Activated CD4-positive, alpha-beta T cell treated with anti-CD3 and anti-CD28 coated beads, Interleukin-2, amount 50 U/mL, for 24 hours (primary cell): ENCODE measurements around the gene EMC9.
"Not testable (repeated sequence)": the region's sequence is repeated elsewhere in the genome, so short reads cannot be mapped to it uniquely, and the experiment has no call there.

Experiments
- DNase-seq, 2 donors: peaks; one replicate each; pipeline ENCODE4 v3.0.0-alpha.2; 2020; ENCODE audit warnings: low read depth in 1 of 2, low spot score in 1 of 2

The EMC9 gene

DNA sequence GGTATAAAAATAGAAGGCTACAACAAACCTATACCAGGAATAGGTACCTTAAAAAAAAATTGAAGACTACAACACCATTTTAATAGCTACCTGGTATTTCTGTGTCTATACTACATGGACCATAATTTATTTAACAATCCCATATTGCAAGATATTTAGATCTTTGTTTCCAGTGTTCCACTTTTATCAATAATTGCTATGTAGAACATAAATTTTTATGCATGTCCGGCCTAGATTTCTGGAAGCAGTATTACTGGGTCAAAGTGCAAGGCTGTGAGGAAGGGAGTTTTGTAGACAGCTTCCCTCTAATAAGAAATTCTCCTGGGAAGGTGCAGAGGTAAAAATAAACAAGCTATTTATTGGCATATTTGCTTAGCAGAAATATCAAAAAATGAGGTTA, 30.9 kb downstream of the EMC9 start:
- no peak for DNase-seq

- DNase-seq, result no peak
Observed at GRCh38 chr14:24110060-24110459, 31.3 kb downstream of the EMC9 start.

DNA sequence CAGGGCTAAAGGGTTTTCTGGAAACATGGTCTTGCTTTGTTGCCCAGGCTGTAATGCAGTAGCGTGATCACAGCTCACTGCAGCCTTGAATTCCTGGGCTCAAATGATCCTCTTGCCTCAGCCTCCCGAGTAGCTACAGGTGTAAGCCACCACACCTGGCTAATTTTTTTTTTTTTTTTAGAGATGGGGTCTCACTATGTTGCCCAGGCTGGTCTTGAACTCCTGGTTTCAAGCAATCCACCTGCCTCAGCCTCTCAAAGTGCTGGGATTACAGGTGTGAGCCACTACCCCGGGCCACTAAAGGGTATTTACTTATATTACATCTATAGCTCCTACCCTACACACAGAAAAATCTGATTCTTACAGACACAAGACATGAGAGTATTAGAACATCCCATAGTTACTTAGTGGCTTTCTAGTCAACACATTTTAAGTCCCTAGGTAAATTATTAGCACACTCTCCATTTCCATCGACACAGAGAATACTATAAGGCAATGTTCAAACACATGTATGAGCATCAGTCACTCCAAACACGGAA, 33.0 kb downstream of the EMC9 start:
- DNase-seq, result no peak

GRCh38 chr14:24106672-24107271, 34.6 kb downstream of the EMC9 start:
- no peak for DNase-seq

GRCh38 chr14:24105609-24106239, 35.7 kb downstream of the EMC9 start:
- DNase-seq, result not testable (repeated sequence)

DNA sequence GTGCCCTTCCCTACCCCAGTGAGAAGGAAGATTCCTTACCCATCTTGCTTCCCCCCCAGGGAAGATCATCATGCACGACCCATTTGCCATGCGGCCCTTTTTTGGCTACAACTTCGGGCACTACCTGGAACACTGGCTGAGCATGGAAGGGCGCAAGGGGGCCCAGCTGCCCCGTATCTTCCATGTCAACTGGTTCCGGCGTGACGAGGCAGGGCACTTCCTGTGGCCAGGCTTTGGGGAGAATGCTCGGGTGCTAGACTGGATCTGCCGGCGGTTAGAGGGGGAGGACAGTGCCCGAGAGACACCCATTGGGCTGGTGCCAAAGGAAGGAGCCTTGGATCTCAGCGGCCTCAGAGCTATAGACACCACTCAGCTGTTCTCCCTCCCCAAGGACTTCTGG, 37.9 kb downstream of the EMC9 start:
- no peak for DNase-seq

GRCh38 chr14:24102357-24103048, 38.9 kb downstream of the EMC9 start:
- DNase-seq, result no peak

DNA sequence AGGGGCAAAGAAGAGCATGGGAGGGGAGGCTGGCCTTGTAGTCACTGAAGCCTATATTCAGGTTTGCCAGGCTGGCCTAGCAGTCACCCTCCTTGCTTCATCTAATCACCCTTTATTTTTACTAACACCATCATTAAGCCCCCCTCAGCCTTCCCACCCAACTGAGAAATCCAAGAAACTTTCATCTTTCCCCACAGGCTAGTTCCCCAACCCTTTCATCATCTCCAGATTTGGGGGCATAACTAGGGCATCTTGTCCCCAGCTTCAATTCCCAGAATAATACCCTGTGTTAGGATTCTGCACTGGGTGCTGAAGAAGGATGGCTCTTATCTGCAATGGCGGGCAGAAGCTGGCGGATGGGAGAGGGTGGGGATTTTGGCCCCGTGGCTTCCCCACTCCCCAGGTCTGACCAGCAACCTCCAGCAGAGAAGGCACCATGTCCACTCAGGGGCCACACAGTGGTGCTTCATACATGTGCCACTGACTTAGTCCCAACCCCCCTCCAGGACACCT, 40.4 kb downstream of the EMC9 start:
- DNase-seq, result no peak

DNA sequence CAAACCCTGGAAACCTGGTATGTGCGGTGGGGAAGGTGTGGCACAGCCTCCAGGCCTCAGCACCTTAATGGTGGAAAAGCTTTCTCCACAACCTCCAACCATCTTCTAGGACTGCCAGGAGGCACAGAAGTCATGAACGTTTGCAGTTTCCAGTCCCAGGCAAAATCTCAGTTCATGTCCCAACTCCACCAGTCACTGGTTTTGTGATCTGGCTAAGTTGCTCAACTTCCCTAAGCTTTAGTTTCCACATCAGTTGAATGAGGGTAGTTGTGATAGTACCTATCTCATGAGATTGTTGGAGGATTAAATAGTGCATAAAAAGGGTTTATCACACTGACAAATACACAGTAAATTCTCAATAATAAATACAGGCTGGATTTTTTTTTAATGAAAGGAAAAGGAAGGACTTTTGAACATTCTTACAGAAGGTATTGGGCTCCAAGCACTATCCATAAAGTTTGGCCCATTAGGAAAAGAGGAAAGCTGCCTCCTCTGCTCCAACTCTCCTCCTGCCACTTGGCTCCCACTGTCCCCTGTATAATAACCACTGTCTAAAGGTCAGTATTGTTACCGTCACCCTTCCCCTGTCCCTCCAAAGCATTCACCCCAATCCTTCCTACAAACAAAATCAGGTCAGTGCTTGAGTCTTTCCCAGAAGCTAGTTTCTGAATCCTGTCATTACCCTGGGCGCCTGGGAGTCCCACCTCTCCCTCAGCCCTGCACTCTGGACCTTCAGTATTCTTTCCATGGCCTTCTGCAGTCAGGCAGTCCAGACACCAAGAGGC, 41.0 kb downstream of the EMC9 start:
- DNase-seq, result no peak

DNA sequence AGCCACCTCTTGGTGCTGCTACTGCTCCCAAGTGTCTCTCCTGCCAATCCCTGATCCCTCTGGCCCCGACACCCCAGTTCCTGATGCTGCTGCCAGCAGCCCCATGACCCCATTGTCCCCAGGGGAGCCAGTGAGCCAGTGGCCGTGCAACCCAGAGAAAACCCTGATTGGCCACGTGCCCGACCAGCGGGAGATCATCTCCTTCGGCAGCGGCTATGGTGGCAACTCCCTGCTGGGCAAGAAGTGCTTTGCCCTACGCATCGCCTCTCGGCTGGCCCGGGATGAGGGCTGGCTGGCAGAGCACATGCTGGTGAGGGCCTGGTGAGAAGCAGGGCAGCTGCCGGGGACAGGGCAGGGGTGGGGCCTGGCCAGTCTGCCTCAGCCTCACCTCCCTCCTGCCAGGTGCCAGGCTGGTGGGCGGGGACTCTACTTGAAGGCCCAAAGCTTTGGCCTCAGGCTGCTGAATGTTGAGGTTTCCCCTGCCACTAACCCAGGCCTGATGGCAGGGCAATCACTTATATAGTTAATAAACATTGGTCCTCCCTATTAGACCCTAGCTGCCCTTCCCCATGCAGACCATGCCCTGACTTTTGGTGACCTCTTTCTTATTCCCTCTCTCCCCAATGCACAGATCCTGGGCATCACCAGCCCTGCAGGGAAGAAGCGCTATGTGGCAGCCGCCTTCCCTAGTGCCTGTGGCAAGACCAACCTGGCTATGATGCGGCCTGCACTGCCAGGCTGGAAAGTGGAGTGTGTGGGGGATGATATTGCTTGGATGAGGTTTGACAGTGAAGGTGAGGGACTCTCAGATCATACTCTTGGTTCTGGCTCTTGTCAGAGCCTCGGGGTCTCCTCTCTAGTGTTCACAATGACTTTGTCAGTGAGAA, 42.2 kb downstream of the EMC9 start:
- DNase-seq, result no peak

GRCh38 chr14:24098229-24098926, 43.0 kb downstream of the EMC9 start:
- DNase-seq, result no peak

- DNase-seq, result no peak
Observed at GRCh38 chr14:24096545-24097181, 44.7 kb downstream of the EMC9 start.

DNA sequence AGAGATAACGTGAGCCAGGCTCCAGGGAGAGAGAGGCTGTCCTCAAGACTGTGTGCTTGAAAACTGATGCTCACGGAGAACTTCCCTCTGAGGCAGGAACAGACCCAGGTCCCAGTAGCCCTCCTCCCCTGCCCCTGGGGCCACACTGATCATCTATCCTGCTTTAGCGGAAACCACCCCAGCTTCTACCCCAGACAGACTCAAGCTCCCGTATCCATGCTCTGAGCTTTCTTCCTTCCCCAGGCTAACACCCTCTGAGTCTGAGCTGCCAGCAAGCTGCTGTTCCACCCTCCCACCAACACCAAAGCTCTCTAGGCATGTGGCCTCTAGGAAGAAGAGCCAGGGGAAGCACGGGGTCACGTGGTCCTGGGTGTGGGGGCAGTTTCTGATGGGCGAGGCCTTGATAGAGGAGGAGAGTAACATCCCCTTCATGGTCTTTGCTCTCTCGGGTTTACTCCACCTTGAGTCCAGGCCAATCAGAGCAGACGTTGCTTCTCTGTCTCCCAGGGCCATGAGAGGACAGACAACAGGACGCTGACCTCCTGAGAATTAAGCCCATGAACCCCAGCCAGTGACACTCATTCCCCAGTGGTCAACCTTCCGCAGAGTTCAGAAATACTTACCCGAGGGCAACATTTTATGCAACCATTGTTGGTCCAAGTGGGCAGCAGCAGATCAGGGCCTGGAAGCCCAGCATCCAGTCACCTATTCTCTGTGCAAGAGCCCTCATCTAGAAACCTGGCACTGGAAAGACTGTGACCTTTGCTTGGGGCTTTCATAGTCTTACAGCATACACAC, 45.9 kb downstream of the EMC9 start:
- peak in 1 of 2 donors; percentile 37 for DNase-seq

DNA sequence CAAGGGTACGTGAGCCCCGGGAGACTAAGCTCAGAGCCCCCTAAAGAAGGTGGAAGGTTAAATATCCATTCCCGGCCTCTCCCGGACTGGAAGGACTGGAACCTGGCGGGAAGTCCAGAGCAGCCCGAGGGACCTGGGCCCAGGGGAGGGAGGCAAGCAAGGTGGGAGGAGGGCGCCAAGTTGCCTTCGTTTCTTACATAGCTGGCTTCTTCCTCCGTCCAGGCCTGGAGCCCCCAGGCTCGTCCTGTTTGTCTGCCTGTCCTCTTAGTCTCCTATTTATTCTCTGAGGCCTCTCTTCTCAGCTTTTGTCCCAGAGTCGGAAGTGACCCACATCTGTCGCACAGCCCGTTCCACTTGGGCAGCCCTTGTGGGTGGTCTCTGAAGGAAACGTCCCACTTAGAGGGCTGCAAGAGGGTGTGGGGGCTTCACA, 46.5 kb downstream of the EMC9 start:
- peak in 1 of 2 donors; percentile 22 for DNase-seq

- DNase-seq, result peak; percentile 68 to 83
Observed at GRCh38 chr14:24093901-24094840, 47.2 kb downstream of the EMC9 start, which contains the start of gene PCK2. TSS of gene PCK2 (plus strand) at chr14:24094311. CDS start at chr14:24094406, 95 bp downstream.

GRCh38 chr14:24093207-24093900, 48.0 kb downstream of the EMC9 start:
- DNase-seq, result no peak
